Measurements from ENCODE around the gene EIF4E1B. TPM values are rescaled to one million over a fixed set of nuclear protein-coding genes. Genes with fewer than 3 reads are reported as not detected.
A peak's percentile ranks its signal among the peaks of the same experiment; 100 is the strongest.

Gene EIF4E1B
- total and polyA plus RNA-seq, 12 donors = not detected

- Histone ChIP-seq H3K27me3 (peaks cover 0 to 39% (median 29%) of the 10 kb centered on the region in 7 donors), H3K4me1 (peaks cover 0 to 28% (median 14%) of the 10 kb centered on the region in 9 donors), H3K4me3 (no peak overlapping the region), H3K36me3 (peaks cover 0 to 22% (median 0%) of the 10 kb centered on the region in 9 donors), H3K27ac (no peak overlapping the region), H3K9me3 (no peaks in the 10 kb centered on the region)
- no peak for TF ChIP-seq CTCF (IDR thresholded peaks at IDR 0.05)
- DNase-seq (no peak), ATAC-seq (peak in 1 of 8 donors; percentile 1)
- 15 to 26% methylated on average over 1 of the region's 1 CpG for WGBS, 2 donors
- intact Hi-C loops (cut with DNase I) = loop anchor here in 8 of 10 donors (2.0 to 10.0 kb wide), 7 partner anchors 154 to 452 kb away; partner anchors contain the start of gene UNC5A (in 3 of the 8)
These were observed 30.0 kb downstream of the EIF4E1B start for GRCh38 chr5:176660530-176660859.

DNA sequence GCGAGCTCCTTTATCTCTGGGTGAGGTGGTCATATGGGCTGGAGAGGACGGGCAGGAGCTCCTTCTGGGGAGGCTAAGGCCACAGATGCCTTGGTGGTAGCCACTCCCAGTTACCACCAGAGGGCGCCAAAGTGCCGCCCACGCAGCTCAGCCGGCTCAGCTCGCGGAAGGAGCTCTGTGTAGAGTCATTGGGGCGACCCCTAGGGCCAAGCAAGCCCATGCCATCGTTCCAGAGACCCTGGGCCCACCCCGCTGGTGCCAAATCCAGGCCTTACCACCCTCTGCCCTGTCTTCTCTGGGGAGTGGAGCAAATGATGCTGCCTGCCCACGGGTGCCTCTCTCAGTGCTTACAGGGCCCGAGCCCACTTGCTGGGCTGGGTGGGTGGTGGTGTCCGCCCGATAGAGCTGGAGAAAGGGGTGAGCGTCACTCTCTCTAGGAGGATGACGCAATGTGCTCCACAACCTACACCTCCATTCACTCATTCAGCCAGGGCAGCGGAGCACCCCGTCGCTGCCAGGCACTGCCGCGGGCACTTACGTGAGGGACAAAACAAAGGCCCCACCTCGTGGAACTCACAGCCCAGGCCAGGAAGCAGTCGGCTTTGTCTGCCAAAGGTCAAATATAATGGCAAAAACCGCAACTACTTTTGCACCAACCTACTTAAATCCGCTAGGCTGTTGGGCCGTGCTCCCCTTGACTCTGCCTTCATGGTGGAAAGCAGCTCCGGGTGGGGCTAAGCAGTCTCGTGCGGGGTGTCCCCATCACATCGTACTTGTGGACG, 30.6 kb downstream of the EIF4E1B start:
- Histone ChIP-seq H3K4me3 (no peak overlapping the region), H3K4me1 (peaks cover 0 to 28% (median 14%) of the 10 kb centered on the region in 9 donors), H3K27me3 (peaks cover 0 to 44% (median 33%) of the 10 kb centered on the region in 7 donors), H3K36me3 (peaks cover 0 to 18% (median 0%) of the 10 kb centered on the region in 9 donors), H3K27ac (no peak overlapping the region), H3K9me3 (no peaks in the 10 kb centered on the region)
- ATAC-seq (peak; percentile 65 to 87 (median 82)), DNase-seq (peak; percentile 71 to 77)
- TF ChIP-seq CTCF (IDR thresholded peaks at IDR 0.05) = peak; percentile 92 to 99 (median 98)
- intact Hi-C loops (cut with DNase I) = loop anchor here in 8 of 10 donors (2.0 to 10.0 kb wide), 7 partner anchors 154 to 451 kb away; partner anchors contain the start of gene UNC5A (in 3 of the 8)
- 54 to 57% methylated on average over 33 of the region's 33 CpGs for WGBS, 2 donors

DNA sequence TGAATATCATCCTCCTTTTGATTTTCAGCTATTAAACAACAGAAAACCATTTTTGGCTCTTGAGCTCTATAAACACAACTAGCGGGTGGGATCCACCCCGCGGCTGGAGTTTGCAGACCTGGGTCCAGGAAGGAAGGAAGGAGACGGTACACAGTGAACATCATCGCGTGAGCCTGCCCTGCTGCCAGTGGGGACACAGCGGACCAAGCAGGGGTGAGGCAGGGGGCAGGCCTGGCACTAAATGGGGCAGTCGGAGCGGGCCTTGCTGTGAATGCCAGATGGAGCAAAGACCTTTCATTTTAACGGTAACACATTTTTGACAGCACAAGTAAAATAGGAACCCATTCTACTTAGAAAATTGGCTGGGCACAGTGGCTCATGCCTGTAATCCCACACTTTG, 31.2 kb downstream of the EIF4E1B start:
- H3K36me3 ChIP-seq = peaks cover 0 to 12% (median 0%) of the 10 kb centered on the region in 9 donors
- no peak overlapping the region for H3K27ac ChIP-seq
- H3K27me3 ChIP-seq = peaks cover 0 to 48% (median 33%) of the 10 kb centered on the region in 7 donors
- DNase-seq (no peak), ATAC-seq (no peak)
- intact Hi-C loops (cut with DNase I) = loop anchor here in 8 of 10 donors (2.0 to 10.0 kb wide), 7 partner anchors 153 to 451 kb away; partner anchors contain the start of gene UNC5A (in 3 of the 8)
- TF ChIP-seq CTCF (IDR thresholded peaks at IDR 0.05) = no peak
- H3K9me3 ChIP-seq = no peaks in the 10 kb centered on the region
- WGBS, 2 donors = 81 to 86% methylated on average over 10 of the region's 10 CpGs
- no peak overlapping the region for H3K4me3 ChIP-seq
- peaks cover 0 to 28% (median 14%) of the 10 kb centered on the region in 9 donors for H3K4me1 ChIP-seq

- Histone ChIP-seq H3K4me3 (no peak overlapping the region), H3K27me3 (peaks cover 0 to 54% (median 33%) of the 10 kb centered on the region in 7 donors), H3K4me1 (peaks cover 0 to 27% (median 14%) of the 10 kb centered on the region in 9 donors), H3K9me3 (no peaks in the 10 kb centered on the region), H3K27ac (no peak overlapping the region), H3K36me3 (peaks cover 0 to 2% (median 0%) of the 10 kb centered on the region in 9 donors)
- WGBS, 2 donors = 86 to 88% methylated on average over 21 of the region's 21 CpGs
- no peak for DNase-seq
- intact Hi-C loops (cut with DNase I) = loop anchor here in 5 of 10 donors (5.0 to 10.0 kb wide), 6 partner anchors 152 to 450 kb away; partner anchors contain the start of gene UNC5A (in 3 of the 5)
- no peak for TF ChIP-seq CTCF (IDR thresholded peaks at IDR 0.05)
- ATAC-seq = no peak
These were observed 32.2 kb downstream of the EIF4E1B start for GRCh38 chr5:176662371-176663333.

All from heart right ventricle (tissue), 16 donors.